Measurements from ENCODE around the gene A3GALT2. TPM values are rescaled to one million over a fixed set of nuclear protein-coding genes. Genes with fewer than 3 reads are reported as not detected.

A3GALT2 gene
- total RNA-seq, 2 donors from 2014 or later, result not detected

GRCh38 chr1:33272930-33273329 lies 48.0 kb downstream of the A3GALT2 start:
- no peak for DNase-seq
- Mint-ChIP-seq H3K27ac (peak overlapping the region; percentile 2), H3K9me3 (no peaks in the 10 kb centered on the region), H3K4me3 (no peak overlapping the region), H3K36me3 (ENCODE audit: insufficient read depth in 2 of 2) (no peaks in the 10 kb centered on the region), H3K27me3 (ENCODE audit: low read depth) (no peaks in the 10 kb centered on the region), H3K4me1 (ENCODE audit: low read depth) (peaks cover 19% of the 10 kb centered on the region)
- ATAC-seq (replicated peaks in 1 of 2), result no peak

- H3K27ac Mint-ChIP-seq, result peak overlapping the region; percentile 2
- no peaks in the 10 kb centered on the region for H3K36me3 Mint-ChIP-seq (ENCODE audit: insufficient read depth in 2 of 2)
- H3K9me3 Mint-ChIP-seq, result no peaks in the 10 kb centered on the region
- H3K27me3 Mint-ChIP-seq (ENCODE audit: low read depth), result no peaks in the 10 kb centered on the region
- ATAC-seq (replicated peaks in 1 of 2), result no peak
- peaks cover 19% of the 10 kb centered on the region for H3K4me1 Mint-ChIP-seq (ENCODE audit: low read depth)
- no peak for DNase-seq
- H3K4me3 Mint-ChIP-seq, result no peak overlapping the region
These were observed 48.4 kb downstream of the A3GALT2 start for GRCh38 chr1:33272509-33272908.

- Mint-ChIP-seq H3K27ac (peak overlapping the region; percentile 62), H3K4me1 (ENCODE audit: low read depth) (peaks cover 19% of the 10 kb centered on the region), H3K4me3 (no peak overlapping the region), H3K36me3 (ENCODE audit: insufficient read depth in 2 of 2) (no peaks in the 10 kb centered on the region), H3K9me3 (no peaks in the 10 kb centered on the region), H3K27me3 (ENCODE audit: low read depth) (no peaks in the 10 kb centered on the region)
- ATAC-seq (replicated peaks in 1 of 2), result no peak
- DNase-seq, result no peak
These were observed 49.0 kb downstream of the A3GALT2 start for GRCh38 chr1:33271666-33272505.

- DNase-seq, result no peak
- no peaks in the 10 kb centered on the region for H3K9me3 Mint-ChIP-seq
- H3K27me3 Mint-ChIP-seq (ENCODE audit: low read depth), result no peaks in the 10 kb centered on the region
- peaks cover 19% of the 10 kb centered on the region for H3K4me1 Mint-ChIP-seq (ENCODE audit: low read depth)
- H3K4me3 Mint-ChIP-seq, result no peak overlapping the region
- no peak for ATAC-seq (replicated peaks in 1 of 2)
- no peak overlapping the region for H3K27ac Mint-ChIP-seq
- no peaks in the 10 kb centered on the region for H3K36me3 Mint-ChIP-seq (ENCODE audit: insufficient read depth in 2 of 2)
These were observed 50.0 kb downstream of the A3GALT2 start for GRCh38 chr1:33270808-33271465.

GRCh38 chr1:33270379-33270778 lies 50.5 kb downstream of the A3GALT2 start:
- DNase-seq (no peak), ATAC-seq (replicated peaks in 1 of 2) (no peak)
- Mint-ChIP-seq H3K27me3 (ENCODE audit: low read depth) (no peaks in the 10 kb centered on the region), H3K36me3 (ENCODE audit: insufficient read depth in 2 of 2) (no peaks in the 10 kb centered on the region), H3K4me1 (ENCODE audit: low read depth) (peaks cover 19% of the 10 kb centered on the region), H3K9me3 (no peaks in the 10 kb centered on the region), H3K27ac (no peak overlapping the region), H3K4me3 (no peak overlapping the region)

GRCh38 chr1:33269621-33270020 lies 51.3 kb downstream of the A3GALT2 start:
- peaks cover 19% of the 10 kb centered on the region for H3K4me1 Mint-ChIP-seq (ENCODE audit: low read depth)
- DNase-seq (no peak), ATAC-seq (replicated peaks in 1 of 2) (no peak)
- no peaks in the 10 kb centered on the region for H3K27me3 Mint-ChIP-seq (ENCODE audit: low read depth)
- no peaks in the 10 kb centered on the region for H3K36me3 Mint-ChIP-seq (ENCODE audit: insufficient read depth in 2 of 2)
- no peak overlapping the region for H3K27ac Mint-ChIP-seq
- H3K9me3 Mint-ChIP-seq, result no peaks in the 10 kb centered on the region
- H3K4me3 Mint-ChIP-seq, result no peak overlapping the region

GRCh38 chr1:33268927-33269610 lies 51.8 kb downstream of the A3GALT2 start:
- DNase-seq, result no peak
- ATAC-seq (replicated peaks in 1 of 2), result no peak
- Mint-ChIP-seq H3K36me3 (ENCODE audit: insufficient read depth in 2 of 2) (no peaks in the 10 kb centered on the region), H3K4me3 (no peak overlapping the region), H3K27ac (no peak overlapping the region), H3K27me3 (ENCODE audit: low read depth) (no peaks in the 10 kb centered on the region), H3K9me3 (no peaks in the 10 kb centered on the region), H3K4me1 (ENCODE audit: low read depth) (peaks cover 14% of the 10 kb centered on the region)

GRCh38 chr1:33268457-33268856 lies 52.4 kb downstream of the A3GALT2 start:
- ATAC-seq (replicated peaks in 1 of 2) (no peak), DNase-seq (no peak)
- H3K4me3 Mint-ChIP-seq, result no peak overlapping the region
- no peaks in the 10 kb centered on the region for H3K27me3 Mint-ChIP-seq (ENCODE audit: low read depth)
- no peak overlapping the region for H3K27ac Mint-ChIP-seq
- peaks cover 9% of the 10 kb centered on the region for H3K4me1 Mint-ChIP-seq (ENCODE audit: low read depth)
- H3K9me3 Mint-ChIP-seq, result no peaks in the 10 kb centered on the region
- H3K36me3 Mint-ChIP-seq (ENCODE audit: insufficient read depth in 2 of 2), result no peaks in the 10 kb centered on the region

- no peaks in the 10 kb centered on the region for H3K9me3 Mint-ChIP-seq
- DNase-seq, result no peak
- no peaks in the 10 kb centered on the region for H3K36me3 Mint-ChIP-seq (ENCODE audit: insufficient read depth in 2 of 2)
- no peaks in the 10 kb centered on the region for H3K27me3 Mint-ChIP-seq (ENCODE audit: low read depth)
- no peak overlapping the region for H3K4me3 Mint-ChIP-seq
- peaks cover 5% of the 10 kb centered on the region for H3K4me1 Mint-ChIP-seq (ENCODE audit: low read depth)
- no peak for ATAC-seq (replicated peaks in 1 of 2)
- no peak overlapping the region for H3K27ac Mint-ChIP-seq
These were observed 53.3 kb downstream of the A3GALT2 start for GRCh38 chr1:33267468-33268205.

GRCh38 chr1:33266766-33267165 lies 54.1 kb downstream of the A3GALT2 start:
- Mint-ChIP-seq H3K4me3 (no peak overlapping the region), H3K27me3 (ENCODE audit: low read depth) (no peaks in the 10 kb centered on the region), H3K27ac (no peak overlapping the region), H3K4me1 (ENCODE audit: low read depth) (peaks cover 6% of the 10 kb centered on the region), H3K9me3 (no peaks in the 10 kb centered on the region), H3K36me3 (ENCODE audit: insufficient read depth in 2 of 2) (no peaks in the 10 kb centered on the region)
- ATAC-seq (replicated peaks in 1 of 2) (no peak), DNase-seq (no peak)

GRCh38 chr1:33265780-33266605 lies 54.9 kb downstream of the A3GALT2 start:
- no peak for ATAC-seq (replicated peaks in 1 of 2)
- Mint-ChIP-seq H3K9me3 (no peaks in the 10 kb centered on the region), H3K27me3 (ENCODE audit: low read depth) (no peaks in the 10 kb centered on the region), H3K27ac (no peak overlapping the region), H3K4me3 (no peak overlapping the region), H3K4me1 (ENCODE audit: low read depth) (peaks cover 10% of the 10 kb centered on the region), H3K36me3 (ENCODE audit: insufficient read depth in 2 of 2) (no peaks in the 10 kb centered on the region)
- DNase-seq, result no peak

- Mint-ChIP-seq H3K36me3 (ENCODE audit: insufficient read depth in 2 of 2) (no peaks in the 10 kb centered on the region), H3K27me3 (ENCODE audit: low read depth) (no peaks in the 10 kb centered on the region), H3K4me1 (ENCODE audit: low read depth) (peaks cover 29% of the 10 kb centered on the region), H3K9me3 (no peaks in the 10 kb centered on the region), H3K4me3 (no peak overlapping the region), H3K27ac (no peak overlapping the region)
- DNase-seq, result no peak
- no peak for ATAC-seq (replicated peaks in 1 of 2)
These were observed 56.9 kb downstream of the A3GALT2 start for GRCh38 chr1:33263890-33264504.

Measured in activated T-cell treated with anti-CD3 and anti-CD28 coated beads, Interleukin-2, amount 50 U/mL, for 72 hours (primary cell).